Measurements from ENCODE around the gene FAM20A.

The FAM20A gene

DNA sequence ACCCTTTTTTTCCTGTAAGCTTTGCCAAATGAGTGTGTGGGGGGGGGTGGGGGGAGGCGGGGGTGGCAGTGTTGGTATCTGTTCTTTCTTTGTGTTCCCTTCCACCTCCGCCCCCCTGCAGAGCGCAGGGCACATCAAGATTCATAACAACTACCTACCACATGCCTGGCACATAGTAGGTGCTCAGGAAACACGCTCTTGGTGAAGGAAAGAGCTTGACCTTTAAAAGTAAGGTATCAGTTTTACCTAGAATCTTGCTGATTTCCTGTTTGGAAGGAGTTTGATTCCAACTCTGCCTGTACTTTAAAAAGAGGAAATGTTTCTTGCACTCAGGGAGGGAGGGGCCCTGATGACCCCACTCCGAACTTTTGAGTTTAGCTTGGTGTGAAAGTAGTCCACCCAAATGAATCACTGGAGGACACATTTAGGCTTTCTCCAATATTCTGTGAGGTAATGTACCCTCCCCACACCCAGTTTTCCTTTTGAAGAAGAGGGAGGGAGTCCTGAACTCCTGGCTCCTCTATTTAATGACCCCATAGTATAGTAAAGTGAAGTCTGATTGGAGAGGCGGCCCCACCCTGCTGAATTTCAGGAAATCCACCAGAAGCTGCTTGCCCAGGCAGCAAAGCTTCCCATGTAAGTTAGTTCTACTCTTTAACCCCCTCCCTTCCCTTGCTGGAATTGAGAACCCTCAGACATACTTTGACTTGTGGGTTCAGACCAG, 560 bp upstream of the FAM20A start:
- no peak for ATAC-seq (ENCODE audit: low read depth)
- Mint-ChIP-seq H3K4me1 (peaks cover 4% of the 10 kb centered on the region), H3K4me3 (peak overlapping the region; percentile 50), H3K36me3 (no peaks in the 10 kb centered on the region), H3K9me3 (peaks cover 2% of the 10 kb centered on the region), H3K27ac (no peak overlapping the region), H3K27me3 (peaks cover 27% of the 10 kb centered on the region)
- no peak for DNase-seq (ENCODE audit: low spot score in 2 of 2)

DNA sequence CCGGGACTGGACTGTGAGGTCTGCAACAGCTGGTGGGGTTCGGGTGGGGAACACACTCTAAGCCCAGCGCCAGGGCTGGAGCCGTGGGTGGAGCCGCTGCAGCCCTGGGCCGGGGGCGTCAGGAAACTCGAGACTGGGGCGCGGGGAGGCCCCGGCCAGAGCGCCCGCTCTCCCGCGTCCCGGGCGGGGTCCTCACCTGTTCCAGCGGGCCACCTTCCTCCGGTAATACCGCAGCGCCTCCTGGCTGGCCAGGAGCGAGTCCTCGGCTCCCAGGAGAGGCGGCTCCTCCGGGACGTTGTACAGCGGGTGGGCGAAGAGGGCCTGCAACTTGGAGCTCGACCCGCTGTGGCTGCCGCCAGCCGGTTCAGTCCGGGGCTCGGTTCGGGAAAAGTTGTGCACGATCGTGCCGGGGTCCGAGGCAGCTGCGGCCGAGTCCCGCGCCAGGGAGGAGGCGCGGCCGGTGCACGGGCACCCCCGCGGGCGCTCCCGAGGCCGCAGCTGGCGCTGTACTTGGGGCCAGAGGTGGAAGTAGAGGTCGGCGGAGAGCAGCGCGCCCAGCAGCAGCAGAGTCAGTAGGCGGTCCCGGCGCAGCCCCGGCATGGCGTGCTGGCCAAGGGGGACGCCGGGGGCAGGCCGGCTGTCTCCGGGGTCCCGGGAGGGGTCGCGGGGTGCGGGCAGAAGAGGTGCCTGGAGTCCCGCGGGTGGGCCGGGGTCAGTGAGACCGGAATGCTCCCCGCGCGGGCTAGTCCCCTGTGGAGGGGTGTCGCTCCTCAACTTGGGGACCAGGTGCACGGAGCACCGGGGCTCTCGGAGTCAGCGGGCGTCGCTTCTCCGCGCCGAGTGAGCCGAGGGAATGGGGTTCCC, 868 bp downstream of the FAM20A start:
- H3K27ac Mint-ChIP-seq = no peak overlapping the region
- H3K4me3 Mint-ChIP-seq = peak overlapping the region; percentile 76
- no peaks in the 10 kb centered on the region for H3K9me3 Mint-ChIP-seq
- H3K27me3 Mint-ChIP-seq = peaks cover 27% of the 10 kb centered on the region
- ATAC-seq (ENCODE audit: low read depth) (peak; percentile 35), DNase-seq (ENCODE audit: low spot score in 2 of 2) (peak in 1 of 2 donors; percentile 15)
- no peaks in the 10 kb centered on the region for H3K36me3 Mint-ChIP-seq
- peaks cover 4% of the 10 kb centered on the region for H3K4me1 Mint-ChIP-seq

DNA sequence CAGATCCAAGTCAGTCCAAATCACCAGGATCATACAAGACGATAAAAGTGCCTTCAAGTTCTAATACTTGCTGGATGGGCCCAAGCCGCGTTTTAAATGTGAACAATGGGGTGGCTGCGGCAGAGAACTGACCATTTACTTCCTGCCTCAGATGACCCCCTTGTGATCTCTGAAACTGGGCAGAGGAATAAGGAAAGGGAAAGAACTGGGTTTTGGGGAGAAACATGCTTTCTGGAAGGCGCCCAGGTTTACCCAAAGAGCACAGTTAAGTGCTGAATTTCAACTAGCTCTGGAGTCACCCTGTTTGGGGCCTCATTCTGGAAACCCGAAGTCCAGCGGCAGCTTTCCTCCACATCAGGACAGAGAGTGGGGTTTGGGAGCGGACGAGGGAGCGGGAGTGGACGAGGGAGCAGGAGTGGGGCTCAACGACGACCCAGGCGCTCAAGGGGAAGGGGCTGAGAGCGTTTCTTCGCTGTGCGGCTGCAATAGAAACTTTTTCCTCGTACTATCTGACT, 1.6 kb downstream of the FAM20A start:
- DNase-seq (ENCODE audit: low spot score in 2 of 2) (no peak), ATAC-seq (ENCODE audit: low read depth) (no peak)
- no peaks in the 10 kb centered on the region for H3K9me3 Mint-ChIP-seq
- H3K4me1 Mint-ChIP-seq = peaks cover 4% of the 10 kb centered on the region
- no peak overlapping the region for H3K27ac Mint-ChIP-seq
- peak overlapping the region; percentile 76 for H3K4me3 Mint-ChIP-seq
- no peaks in the 10 kb centered on the region for H3K36me3 Mint-ChIP-seq
- H3K27me3 Mint-ChIP-seq = peaks cover 29% of the 10 kb centered on the region

DNA sequence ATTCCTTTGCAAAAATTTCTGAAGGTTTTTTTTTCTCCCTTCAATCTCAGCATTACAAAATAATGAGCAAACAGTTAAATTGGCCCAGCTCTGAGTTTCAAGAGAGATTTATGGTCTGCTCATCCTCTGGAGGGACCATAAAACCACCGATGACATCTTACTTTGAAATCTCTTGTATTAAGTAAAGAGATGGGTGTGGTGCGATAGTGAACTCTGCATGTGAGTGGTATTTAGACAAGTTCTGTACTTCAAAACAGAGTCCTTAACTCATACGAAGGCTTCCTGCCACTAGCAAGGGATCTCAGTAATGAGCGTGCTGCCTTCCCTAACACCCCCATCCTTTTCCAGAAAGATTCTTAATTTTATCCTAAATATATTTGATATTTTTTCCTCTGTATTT, 2.1 kb downstream of the FAM20A start:
- H3K27ac Mint-ChIP-seq = no peak overlapping the region
- H3K27me3 Mint-ChIP-seq = peaks cover 30% of the 10 kb centered on the region
- H3K4me1 Mint-ChIP-seq = peaks cover 4% of the 10 kb centered on the region
- no peaks in the 10 kb centered on the region for H3K9me3 Mint-ChIP-seq
- no peaks in the 10 kb centered on the region for H3K36me3 Mint-ChIP-seq
- no peak for ATAC-seq (ENCODE audit: low read depth)
- DNase-seq (ENCODE audit: low spot score in 2 of 2) = no peak
- no peak overlapping the region for H3K4me3 Mint-ChIP-seq

DNA sequence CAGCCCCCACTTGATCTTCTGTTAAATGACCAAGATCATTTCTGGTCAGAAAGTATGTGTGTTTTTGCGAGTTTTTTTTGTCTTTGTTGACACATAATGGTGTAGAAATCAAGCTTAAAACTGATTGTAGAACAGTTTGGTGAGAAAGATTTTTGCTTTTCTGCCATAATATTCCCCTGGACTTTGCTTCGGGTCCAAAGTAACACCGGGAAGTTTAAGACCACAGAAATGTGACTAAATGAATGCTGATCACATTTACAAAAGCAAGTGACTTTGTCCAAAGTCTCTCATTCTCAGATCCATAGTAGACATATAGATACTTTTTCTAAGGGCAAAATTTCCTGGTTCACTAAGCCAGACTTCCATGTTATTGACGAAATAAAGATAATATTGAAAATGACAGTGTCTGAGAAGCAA, 2.6 kb downstream of the FAM20A start:
- Mint-ChIP-seq H3K27me3 (peaks cover 29% of the 10 kb centered on the region), H3K4me1 (peaks cover 4% of the 10 kb centered on the region), H3K36me3 (no peaks in the 10 kb centered on the region), H3K9me3 (no peaks in the 10 kb centered on the region), H3K4me3 (no peak overlapping the region), H3K27ac (no peak overlapping the region)
- DNase-seq (ENCODE audit: low spot score in 2 of 2) (no peak), ATAC-seq (ENCODE audit: low read depth) (no peak)

DNA sequence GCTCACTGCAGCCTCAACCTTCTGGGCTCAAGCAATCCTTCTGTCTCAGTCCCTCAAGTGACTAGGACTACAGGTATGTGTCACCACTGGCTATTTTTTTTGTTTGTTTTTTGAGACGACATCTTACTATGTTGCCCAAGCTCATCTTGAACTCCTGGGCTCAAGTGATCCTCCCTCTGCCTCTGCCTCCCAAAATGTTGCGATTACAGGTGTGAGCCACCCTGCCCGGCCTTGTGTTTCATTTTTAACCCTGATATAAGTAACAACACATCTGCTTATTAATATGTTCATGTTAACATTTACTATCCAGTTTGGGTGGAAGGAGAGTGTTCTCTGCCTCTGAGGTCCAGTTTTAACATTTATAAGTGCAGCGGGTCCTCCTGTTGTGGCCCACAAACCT, 3.1 kb downstream of the FAM20A start:
- Mint-ChIP-seq H3K27ac (no peak overlapping the region), H3K4me3 (no peak overlapping the region), H3K9me3 (no peaks in the 10 kb centered on the region), H3K27me3 (peaks cover 29% of the 10 kb centered on the region), H3K36me3 (no peaks in the 10 kb centered on the region), H3K4me1 (peaks cover 4% of the 10 kb centered on the region)
- ATAC-seq (ENCODE audit: low read depth) (no peak), DNase-seq (ENCODE audit: low spot score in 2 of 2) (no peak)

DNA sequence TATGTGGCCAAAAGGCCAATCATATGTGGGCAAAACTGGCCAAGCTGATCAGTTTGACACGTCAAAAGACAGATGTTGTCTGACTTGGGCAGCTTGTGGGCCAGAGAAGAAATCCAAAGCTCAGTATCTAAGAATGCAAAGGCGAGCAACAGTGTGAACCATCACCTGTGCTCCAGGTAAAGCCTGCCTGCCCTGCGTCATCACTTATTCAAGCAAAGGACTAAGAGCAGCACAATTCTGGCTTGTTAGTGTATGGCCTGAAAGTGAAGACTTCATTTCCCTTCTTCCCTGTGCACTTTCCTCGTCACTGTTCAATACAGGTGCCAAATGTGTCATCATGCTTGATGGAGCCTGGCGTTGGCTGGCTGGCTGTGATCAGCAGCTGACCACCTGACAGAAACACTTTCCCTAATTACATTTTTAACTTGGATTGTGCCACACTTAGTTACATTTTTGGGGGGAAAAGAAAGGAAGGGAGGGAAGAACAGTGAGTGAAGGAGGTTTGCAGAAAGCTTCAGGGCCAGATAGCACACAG, 4.7 kb downstream of the FAM20A start:
- H3K4me1 Mint-ChIP-seq = peaks cover 4% of the 10 kb centered on the region
- H3K4me3 Mint-ChIP-seq = no peak overlapping the region
- ATAC-seq (ENCODE audit: low read depth) = no peak
- H3K27me3 Mint-ChIP-seq = peaks cover 27% of the 10 kb centered on the region
- H3K9me3 Mint-ChIP-seq = no peaks in the 10 kb centered on the region
- DNase-seq (ENCODE audit: low spot score in 2 of 2) = no peak
- H3K27ac Mint-ChIP-seq = no peak overlapping the region
- H3K36me3 Mint-ChIP-seq = no peaks in the 10 kb centered on the region

DNA sequence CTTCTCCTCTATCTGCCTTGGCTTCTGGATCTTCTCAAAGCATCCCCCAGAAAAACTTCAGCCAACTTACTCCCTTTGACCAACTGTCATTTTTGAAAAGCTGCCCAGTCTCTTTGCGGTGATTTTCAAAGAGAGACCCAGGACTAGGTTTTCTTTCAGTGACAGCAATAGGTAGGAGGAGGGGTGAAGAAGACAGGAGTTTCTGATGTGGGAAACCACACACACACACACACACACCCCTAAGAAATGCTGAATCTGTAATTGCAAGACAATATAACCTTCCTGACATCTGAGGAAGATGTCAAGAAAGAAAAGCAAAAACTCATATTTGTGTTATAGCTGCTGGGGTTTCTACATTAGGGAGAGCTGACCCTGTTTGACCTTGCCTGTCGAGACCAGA, 5.2 kb downstream of the FAM20A start:
- no peaks in the 10 kb centered on the region for H3K36me3 Mint-ChIP-seq
- no peak overlapping the region for H3K27ac Mint-ChIP-seq
- H3K27me3 Mint-ChIP-seq = peaks cover 27% of the 10 kb centered on the region
- ATAC-seq (ENCODE audit: low read depth) = no peak
- peaks cover 4% of the 10 kb centered on the region for H3K4me1 Mint-ChIP-seq
- no peak overlapping the region for H3K4me3 Mint-ChIP-seq
- DNase-seq (ENCODE audit: low spot score in 2 of 2) = no peak
- no peaks in the 10 kb centered on the region for H3K9me3 Mint-ChIP-seq

DNA sequence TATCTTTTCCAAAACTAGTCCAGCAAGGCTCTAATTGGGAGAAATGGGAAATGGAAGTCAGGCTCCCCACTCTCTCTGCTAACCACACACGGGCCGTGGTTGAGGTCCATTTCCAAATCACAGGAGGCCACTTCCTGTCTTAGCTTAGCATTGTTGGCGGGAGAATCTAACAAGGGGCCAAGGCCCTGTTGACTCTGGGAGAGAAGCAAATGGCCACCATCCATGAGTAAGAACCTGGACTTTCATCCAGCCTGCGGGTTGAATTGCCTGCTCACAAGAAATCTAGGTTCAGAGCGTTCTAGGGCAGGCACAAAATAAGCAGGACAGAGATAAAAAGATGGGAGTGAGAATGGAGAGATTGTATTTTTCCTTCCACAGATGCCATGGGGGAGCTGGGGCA, 5.7 kb downstream of the FAM20A start:
- no peaks in the 10 kb centered on the region for H3K9me3 Mint-ChIP-seq
- no peak for ATAC-seq (ENCODE audit: low read depth)

DNA sequence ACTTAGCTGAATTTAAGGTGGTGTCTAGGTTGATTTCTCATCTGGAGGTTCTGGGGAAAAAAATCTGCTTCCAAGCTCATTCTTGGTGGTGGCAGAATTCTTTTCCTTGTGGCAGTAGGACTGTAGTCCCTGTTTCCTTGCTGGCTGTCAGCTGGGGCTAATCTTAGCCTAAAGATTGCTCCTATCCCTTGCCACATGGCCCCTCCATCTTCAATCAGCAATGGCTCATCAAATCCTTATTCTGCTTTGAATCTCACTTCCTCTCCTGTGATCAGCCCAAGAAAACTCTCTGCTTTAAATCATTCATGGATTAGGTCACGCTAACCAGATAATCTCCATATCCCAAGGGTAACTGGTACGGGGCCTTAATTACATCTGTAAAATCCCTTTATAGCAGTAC, 6.6 kb downstream of the FAM20A start:
- no peaks in the 10 kb centered on the region for H3K36me3 Mint-ChIP-seq
- no peak overlapping the region for H3K27ac Mint-ChIP-seq
- H3K4me1 Mint-ChIP-seq = peaks cover 1% of the 10 kb centered on the region
- peaks cover 25% of the 10 kb centered on the region for H3K27me3 Mint-ChIP-seq
- DNase-seq (ENCODE audit: low spot score in 2 of 2) (no peak), ATAC-seq (ENCODE audit: low read depth) (no peak)
- no peak overlapping the region for H3K4me3 Mint-ChIP-seq
- H3K9me3 Mint-ChIP-seq = no peaks in the 10 kb centered on the region

More for the DNA sequence above, 5.7 kb downstream of the FAM20A start:
- Mint-ChIP-seq H3K27ac (no peak overlapping the region), H3K4me1 (peaks cover 4% of the 10 kb centered on the region), H3K27me3 (peaks cover 29% of the 10 kb centered on the region), H3K4me3 (no peak overlapping the region), H3K36me3 (no peaks in the 10 kb centered on the region)
- no peak for DNase-seq (ENCODE audit: low spot score in 2 of 2)

DNA sequence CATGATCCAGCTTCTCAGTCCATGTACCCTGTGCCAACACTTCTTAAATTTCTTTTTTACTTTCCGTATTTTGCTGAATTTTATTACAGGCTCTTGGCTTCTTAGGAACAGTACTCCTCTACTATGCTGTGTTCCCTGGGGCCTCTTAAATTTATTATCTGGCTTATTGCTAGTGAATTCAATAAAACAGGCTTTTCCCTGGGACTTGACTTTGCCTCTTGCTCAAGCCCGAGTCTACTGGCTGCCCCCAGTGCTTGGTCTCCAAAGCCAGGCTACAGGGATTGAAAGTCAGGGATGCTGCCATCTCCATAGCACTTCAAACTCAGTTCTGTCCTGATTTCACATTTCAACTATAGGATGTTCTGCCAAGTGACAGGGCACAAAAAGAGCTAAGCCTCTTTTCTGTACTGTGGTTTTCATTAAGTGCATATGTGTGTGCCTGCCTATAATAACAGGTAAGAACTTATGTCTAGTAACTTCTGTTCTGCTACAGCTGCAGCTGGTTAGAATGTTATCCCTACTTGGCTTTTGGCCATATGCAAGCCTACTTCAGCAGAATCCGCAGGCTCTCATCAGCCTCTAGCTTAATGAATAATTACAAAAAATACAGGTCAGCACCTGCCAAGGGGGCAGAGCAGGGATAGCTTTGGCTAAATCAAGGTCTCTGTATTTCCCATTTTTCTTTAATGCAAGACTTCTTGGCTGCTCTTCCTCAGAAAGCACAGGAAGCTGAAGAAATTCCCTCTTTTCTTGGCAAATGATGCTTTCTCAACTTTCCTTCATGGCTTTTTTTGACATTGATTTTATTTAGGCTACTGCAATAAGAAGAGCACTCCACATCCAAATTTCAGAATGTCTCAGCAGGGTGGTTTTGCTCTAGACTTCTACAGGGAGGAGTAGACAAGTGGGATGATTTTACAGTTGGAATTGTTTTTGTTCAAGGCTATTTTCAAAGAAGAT, 8.2 kb downstream of the FAM20A start:
- Mint-ChIP-seq H3K36me3 (no peaks in the 10 kb centered on the region), H3K4me1 (no peaks in the 10 kb centered on the region), H3K27ac (no peak overlapping the region), H3K27me3 (peaks cover 18% of the 10 kb centered on the region), H3K9me3 (peaks cover 1% of the 10 kb centered on the region), H3K4me3 (no peak overlapping the region)
- no peak for ATAC-seq (ENCODE audit: low read depth)
- DNase-seq (ENCODE audit: low spot score in 2 of 2) = no peak

DNA sequence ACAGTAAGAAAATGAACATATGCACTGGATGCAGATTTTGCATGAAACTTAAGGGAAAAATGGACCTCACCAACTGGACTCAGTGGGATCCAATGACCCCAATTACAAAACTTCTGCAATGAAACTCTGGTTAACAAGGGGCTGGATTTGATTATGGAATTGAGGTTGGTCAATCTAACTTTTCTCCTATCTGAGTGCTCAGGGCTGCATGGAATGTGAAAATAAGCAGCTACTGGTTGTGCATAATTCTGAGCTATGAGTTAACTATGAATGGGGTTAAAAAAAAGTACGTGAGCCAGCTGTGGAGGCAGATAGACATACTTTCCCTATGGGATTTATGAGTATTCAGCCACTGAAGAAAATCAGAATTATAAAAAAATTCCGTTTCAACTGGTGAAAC, 9.2 kb downstream of the FAM20A start:
- Mint-ChIP-seq H3K36me3 (no peaks in the 10 kb centered on the region), H3K9me3 (peaks cover 1% of the 10 kb centered on the region), H3K4me3 (no peak overlapping the region), H3K4me1 (no peaks in the 10 kb centered on the region), H3K27me3 (peaks cover 14% of the 10 kb centered on the region), H3K27ac (no peak overlapping the region)
- DNase-seq (ENCODE audit: low spot score in 2 of 2) (no peak), ATAC-seq (ENCODE audit: low read depth) (no peak)

DNA sequence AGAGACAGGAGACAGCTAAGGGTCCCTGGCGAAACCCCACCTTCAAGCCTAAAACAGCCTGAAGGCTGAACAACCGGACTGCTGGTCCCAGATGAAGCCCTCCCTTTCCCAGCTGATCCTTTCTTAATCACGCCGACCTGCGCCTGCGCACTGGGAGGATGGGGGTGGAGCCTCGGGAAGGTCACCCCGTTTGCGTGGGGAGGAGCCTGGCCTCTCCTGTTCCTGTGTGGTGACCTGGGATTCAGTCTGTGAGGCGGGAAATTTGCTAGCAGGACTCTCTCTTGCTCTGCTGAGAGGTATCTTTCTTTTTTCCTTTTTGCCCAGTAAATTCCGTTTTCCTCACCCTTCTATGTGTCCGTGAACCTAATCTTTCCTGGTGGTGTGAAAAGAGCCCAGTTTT, 9.6 kb downstream of the FAM20A start:
- Mint-ChIP-seq H3K4me3 (no peak overlapping the region), H3K27ac (no peak overlapping the region), H3K9me3 (peaks cover 1% of the 10 kb centered on the region), H3K27me3 (peaks cover 14% of the 10 kb centered on the region), H3K4me1 (no peaks in the 10 kb centered on the region), H3K36me3 (no peaks in the 10 kb centered on the region)
- no peak for ATAC-seq (ENCODE audit: low read depth)
- DNase-seq (ENCODE audit: low spot score in 2 of 2) = no peak

All from memory B cell (primary cell).